GM19452 (cell line): Measurements from ENCODE around the gene POLA1.

Experiments
- ATAC-seq: cut with Tn5 transposase; IDR thresholded peaks from one replicate; pipeline ENCODE4 v1.9.1; 2021; ENCODE audit not compliant: unreplicated experiment

POLA1 gene

GRCh38 chrX:24694825-24695224, 1.1 kb downstream of the POLA1 start:
- no peak for ATAC-seq

DNA sequence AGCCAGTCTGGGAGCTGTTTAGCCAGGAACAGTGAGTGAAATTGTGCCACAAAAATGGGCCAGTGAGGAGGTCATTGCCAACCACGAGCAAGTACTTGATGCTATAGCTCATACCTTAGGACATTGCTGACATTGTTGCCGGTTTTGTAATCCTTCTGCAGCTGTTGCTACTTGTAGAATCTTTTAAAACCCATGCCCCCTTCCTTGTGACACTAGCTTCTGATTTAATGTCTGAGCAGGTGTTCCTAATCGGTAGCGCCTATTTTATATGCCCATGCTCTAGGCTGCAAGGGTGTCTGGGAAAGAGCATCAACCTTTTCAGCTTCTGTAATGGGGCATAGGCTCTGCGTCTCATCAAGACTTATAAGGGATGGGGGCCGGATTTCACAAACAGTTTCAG, 2.6 kb downstream of the POLA1 start:
- no peak for ATAC-seq

DNA sequence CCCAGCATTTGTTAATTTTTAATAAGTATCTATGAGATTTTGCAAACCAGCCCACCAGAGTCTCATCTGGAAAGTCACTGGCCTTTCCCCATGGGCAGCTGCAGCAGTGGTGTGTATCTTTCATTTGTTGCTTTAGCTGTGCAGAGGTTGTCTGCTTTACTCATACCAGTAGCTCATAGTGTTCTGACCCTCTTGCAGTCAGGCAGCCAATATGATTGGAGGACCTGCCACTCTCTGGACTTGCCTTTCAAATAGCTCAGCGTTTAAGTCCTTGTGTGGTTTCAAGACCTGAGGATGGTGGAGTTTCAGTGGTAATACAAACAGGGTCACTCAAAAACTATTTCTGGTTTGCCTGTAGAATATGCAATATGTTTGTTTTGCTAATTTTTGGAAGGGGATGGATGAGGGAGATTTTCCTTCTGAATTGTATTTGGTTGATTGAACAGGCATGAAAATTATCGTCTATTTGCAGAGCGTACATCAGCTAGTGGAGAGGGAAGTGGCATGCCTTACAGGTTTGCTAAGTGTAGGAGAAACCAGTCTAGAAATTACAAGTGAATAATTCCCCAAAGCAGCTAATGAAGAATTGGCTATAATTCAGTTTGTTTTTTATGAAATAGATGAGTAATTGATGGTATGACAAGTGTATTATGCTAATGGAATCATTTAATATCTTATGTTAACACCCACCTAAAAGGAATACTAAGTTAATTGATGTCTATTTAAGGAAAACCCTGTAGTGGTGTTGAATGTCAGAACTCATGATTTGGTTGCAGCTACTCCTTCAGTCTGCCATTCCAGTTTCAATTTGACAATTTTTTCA, 8.9 kb downstream of the POLA1 start:
- peak; percentile 100 for ATAC-seq

DNA sequence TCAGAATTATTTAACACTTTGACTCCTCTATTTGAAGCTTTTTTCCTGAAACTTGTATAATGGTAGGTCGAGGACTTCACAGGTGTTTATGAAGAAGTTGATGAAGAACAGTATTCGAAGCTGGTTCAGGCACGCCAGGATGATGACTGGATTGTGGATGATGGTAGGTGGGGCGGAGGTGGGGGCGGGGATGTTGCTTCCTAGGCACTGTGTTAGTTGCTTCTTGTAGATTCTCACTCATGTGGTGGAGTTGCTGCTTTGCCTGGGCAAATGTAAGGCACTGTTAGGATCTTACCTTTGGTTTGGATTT, 9.4 kb downstream of the POLA1 start:
- no peak for ATAC-seq

DNA sequence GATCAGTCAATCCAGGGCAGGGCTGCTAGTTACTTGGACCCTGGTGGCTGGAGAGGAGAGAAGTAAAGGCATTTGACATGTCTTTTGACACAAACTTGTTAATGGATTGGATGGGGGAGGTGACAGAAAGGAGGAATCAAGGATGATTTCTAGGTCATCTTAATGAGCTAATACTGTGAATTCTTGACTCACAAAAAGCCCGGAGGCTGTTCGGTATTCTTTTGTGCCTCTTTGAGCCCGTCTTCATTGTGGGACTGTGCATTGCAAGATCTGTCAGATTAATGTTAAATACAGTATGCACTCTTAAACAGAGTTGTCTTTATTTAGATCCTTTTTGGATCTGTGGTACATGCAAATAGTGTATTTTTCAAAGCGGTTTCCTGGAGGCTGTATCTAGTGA, 25.1 kb downstream of the POLA1 start:
- ATAC-seq: no peak

GRCh38 chrX:24720036-24720435, 26.3 kb downstream of the POLA1 start:
- ATAC-seq: no peak

GRCh38 chrX:24728530-24728929, 34.8 kb downstream of the POLA1 start:
- ATAC-seq: no peak

- ATAC-seq: no peak
Observed at GRCh38 chrX:24732766-24733500, 39.2 kb downstream of the POLA1 start.

DNA sequence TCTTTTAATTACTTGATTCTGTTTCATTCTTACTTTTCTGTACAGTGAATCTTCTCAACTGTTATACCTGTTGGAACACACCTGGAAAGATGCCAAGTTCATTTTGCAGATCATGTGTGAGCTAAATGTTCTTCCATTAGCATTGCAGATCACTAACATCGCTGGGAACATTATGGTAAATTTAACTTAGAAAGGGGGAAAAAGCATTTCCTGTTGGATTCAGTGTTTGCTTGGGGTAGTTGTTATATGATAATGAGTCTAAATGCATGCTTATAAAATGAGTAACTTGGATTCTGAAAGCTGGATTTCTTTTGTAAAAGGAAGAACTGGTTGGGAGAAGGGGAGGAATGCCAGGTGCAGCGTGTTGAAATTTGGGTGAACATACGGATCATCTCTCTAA, 47.6 kb downstream of the POLA1 start:
- no peak for ATAC-seq

DNA sequence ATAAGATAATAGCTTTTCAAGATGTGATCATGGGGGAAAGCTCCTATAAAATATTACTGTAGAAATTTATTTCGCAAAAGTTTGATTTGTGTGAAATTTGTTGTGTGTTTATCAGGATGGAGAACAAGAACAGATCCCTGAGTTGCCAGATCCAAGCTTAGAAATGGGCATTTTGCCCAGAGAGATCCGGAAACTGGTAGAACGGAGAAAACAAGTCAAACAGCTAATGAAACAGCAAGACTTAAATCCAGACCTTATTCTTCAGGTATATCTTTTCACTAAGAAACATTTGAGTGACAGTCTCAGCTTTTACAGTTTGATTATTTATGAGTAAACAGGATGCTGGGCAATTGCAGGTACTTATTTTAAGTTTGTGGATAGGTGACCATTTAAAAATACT, 54.5 kb downstream of the POLA1 start:
- no peak for ATAC-seq

- ATAC-seq: no peak
Observed at GRCh38 chrX:24759786-24760185, 66.1 kb downstream of the POLA1 start.

DNA sequence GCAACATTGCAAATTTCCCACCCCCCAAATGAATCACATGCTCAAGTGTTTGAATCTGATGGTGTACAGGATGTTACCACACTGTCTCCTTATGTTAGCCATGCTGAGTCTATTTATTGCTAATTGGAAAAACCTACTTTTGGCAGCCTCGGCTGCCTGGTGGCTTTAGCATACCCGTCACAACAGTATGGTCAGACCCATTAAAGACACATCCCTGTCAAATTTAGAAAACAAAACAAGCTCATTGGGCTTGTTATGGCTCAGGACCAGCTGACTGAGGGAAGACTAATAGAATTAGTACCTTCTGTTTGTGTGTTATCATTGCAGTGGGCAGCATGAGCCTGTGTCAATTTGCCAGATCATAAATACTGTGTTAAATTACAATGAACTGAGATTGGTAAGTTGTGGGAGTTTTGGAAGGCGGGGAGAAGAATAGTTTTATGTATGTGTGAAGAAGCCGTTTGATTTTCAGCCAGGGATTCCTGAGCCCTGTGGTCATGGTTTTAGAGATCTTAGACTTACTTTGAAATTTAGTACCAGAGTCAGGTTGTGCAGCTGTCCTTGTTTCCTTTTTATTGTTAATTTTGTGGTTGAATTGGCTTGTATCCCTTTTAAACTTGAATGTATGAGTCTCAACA, 66.8 kb downstream of the POLA1 start:
- ATAC-seq: no peak

DNA sequence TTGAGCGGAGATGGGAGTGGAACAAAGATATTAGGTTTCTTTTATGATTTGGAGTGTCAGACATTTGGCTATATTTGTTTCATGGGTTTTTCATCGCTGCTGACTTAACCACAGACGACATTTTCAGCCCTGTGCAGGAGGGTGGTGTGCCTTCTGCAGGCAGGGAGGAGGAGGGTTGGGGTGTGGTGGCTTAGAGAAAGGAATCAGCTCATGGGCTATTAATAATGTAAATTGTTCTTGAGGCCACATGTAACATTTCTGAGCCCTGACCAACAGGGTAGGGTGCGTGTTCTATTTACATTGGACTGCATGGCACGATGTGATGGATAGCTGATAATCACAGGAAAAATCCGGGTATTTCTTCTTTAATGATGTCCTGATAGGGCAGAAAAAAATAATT, 67.6 kb downstream of the POLA1 start:
- ATAC-seq: no peak

- no peak for ATAC-seq
Observed at GRCh38 chrX:24763989-24764388, 70.3 kb downstream of the POLA1 start.

GRCh38 chrX:24767557-24767956, 73.8 kb downstream of the POLA1 start:
- ATAC-seq: no peak

DNA sequence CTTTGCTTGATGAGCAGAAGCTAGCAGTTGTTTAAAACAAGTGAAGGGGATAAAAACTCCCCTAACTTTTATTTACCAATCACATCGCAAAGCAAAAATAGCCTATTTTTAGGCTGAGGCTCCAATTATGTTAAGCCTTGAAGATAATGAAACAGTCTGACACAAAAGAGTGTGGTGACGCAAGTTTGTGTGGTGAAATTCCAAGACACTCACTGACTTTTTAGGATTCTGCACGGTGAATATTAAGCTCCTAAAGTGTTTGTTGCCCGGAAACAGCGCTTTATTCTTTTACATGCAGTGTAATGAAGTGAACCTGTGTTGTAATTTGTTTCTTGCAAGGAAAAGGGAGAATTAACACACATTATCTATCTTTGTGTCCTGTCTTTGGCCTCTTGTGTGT, 74.8 kb downstream of the POLA1 start:
- no peak for ATAC-seq

GRCh38 chrX:24774650-24775049, 80.9 kb downstream of the POLA1 start:
- ATAC-seq: no peak

DNA sequence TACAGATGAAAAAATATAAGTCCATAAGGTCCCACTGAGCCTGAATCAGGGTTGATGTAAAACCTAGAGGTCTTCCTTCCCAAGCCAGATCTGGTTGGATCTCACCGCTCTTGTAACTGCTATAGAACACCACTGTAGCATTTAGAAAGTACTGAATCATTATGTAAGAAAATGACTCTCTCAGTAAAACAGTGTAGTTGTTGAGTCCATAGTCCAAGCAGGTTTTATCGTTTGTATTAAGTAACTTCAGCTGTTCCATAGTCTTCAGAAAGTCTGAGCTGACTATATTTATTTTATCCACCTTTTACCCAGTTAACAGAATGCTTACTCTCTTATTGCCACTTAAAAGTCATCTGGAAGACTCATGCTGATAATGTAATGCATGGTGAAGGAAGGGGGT, 82.2 kb downstream of the POLA1 start:
- no peak for ATAC-seq

- ATAC-seq: peak; percentile 96
Observed at GRCh38 chrX:24777660-24778059, 83.9 kb downstream of the POLA1 start.

DNA sequence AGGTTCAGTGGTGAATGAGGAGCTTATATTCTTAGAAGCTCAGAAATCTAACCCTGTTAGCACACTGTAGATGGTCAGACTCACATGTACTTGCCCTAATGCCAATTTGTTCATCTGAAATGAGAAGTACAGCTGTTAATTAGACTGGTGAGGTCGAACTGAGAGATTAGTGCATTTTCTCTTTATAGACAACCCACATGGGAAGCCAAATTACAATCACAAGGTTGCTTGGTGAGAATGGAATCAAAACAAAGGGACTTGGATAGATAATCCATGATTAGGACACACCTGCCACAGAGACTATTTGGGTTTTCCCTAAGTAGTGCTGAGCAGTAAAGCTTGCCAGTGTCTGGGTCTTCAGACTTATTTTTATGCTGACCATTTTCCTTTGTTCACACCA, 88.3 kb downstream of the POLA1 start:
- ATAC-seq: no peak

DNA sequence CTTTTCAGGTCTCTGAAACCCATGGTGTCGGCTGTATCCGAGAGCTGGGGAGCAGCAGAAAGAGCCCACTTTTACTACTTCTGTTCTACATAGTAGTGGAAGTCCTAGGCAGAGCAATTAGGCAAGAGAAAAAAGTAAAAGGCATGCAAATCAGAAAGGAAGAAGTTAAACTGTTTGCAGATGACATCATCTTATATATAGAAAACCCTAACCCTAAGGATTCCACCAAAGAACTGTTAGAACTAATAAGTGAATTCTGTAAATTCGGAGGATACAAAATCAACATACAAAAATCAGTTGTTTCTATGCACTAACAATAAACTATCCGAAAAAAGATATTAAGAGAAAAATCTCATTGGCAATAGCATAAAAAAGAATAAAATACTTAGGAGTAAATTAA, 95.3 kb downstream of the POLA1 start:
- ATAC-seq: no peak

GRCh38 chrX:24790166-24790565, 96.4 kb downstream of the POLA1 start:
- ATAC-seq: no peak
